ENCODE results near the gene AUNIP.
"Not testable (repeated sequence)": the region's sequence is repeated elsewhere in the genome, so short reads cannot be mapped to it uniquely, and the experiment has no call there.

The AUNIP gene

DNA sequence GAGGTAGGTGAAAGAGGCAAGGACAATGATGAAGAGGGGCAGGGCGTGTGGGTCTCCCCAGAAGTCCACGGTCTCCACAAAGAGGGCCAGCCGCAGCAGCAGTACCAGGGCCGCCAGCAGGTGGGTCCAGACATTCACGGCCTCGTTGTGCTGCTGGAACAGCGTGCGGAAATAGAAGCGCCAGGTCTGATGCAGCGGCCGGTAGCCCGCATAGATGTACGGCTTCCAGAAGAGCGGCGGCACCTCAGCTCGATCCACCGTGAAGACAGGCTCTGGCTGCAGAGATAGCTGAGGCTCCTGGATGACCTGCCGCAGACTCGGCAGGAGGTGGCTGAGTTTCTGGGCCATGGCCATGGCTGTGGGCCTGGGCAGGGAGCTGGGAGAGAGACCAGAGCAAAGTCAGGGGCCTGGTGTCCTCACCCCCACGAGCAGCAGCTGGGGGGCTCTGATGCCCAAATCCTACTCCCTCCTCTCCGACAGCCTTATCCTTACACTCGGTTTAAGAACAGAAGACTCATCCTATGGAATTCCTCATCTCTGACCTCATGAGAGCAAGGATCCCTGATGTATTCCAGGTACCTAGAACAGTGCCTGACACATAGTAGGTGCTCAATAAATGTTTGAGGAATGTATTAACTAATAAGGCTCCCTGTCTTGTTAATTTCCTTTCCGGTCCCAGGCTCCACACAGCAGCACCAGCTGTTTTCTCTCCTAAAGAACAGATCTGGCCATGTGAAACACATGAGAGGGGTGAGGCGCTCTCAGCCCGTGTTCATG is 4.4 kb upstream of the AUNIP start:
- no peak for DNase-seq

DNA sequence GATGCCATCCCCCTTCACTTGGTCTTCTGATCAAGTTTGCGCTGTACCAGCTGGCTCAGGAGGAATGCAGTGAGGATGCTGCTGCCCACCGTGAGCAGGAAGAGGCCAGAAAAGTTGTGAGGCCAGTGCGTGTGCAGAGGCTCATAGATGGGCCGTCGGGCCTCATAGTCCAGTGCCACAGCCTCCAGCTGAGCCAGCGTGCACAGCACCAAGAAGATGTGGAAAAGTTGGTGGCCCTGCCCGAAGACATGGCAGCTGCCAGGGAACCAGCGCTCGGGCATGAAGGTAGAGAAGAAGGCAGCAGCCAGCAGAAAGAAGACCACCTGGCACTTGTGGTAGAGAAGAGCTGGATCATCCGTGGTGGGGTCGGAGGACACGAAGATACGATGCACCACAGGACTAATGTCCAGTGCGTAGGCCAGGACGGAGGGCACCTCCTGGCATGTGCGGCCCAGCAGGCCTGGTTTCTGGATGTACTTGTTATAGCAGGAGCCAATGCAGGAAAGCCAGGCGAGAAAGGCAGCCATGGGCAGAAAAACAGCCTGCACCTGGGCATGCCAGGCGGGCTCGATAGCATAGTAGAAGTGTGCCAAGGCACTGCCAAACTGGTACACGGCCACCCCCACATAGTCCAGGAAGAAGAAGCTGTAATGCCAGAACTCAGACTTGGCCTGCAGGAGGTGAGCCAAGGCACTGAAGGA is 3.7 kb upstream of the AUNIP start:
- no peak for DNase-seq

DNA sequence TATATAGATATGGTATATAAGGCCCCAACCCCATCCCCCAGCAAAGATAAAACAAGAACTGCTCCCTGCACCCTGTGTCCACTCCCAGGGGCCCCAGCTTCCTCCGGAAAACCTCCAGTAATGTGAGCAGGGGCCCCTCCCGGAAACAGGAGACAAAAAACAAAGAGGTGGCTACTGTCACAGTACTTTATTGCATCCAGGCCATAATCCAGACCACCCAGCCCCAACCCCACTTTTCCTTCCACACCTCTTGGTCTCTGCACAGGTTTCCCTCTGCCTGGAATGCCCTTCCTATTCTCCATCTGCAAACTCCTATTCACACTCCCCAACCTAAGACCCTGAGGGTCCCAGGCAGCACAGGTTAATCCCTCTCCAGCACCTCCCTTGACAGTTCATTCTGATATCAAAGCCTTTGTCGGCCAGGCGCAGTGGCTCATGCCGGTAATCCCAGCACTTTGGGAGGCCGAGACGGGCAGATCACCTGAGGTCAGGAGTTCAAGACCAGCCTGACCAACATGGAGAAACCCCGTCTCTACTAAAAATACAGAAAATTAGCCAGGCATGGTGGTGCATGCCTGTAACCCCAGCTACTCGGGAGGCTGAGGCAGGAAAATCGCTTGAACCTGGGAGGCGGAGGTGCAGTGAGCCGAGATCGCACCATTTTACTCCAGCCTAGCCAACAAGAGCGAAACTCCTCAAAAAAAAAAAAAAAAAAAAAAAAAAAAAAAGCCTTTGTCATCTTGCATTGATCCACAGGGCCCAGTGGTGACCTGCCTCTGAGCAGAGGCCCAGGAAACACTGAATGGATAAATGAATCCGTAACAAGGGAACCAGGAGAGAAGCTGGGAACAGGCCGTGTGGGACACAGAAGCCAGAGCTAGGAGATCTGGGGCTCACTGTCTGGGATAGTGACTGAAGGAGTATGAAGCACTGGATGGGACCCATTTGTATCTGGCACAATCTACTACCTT is 2.3 kb upstream of the AUNIP start:
- DNase-seq: no peak

DNA sequence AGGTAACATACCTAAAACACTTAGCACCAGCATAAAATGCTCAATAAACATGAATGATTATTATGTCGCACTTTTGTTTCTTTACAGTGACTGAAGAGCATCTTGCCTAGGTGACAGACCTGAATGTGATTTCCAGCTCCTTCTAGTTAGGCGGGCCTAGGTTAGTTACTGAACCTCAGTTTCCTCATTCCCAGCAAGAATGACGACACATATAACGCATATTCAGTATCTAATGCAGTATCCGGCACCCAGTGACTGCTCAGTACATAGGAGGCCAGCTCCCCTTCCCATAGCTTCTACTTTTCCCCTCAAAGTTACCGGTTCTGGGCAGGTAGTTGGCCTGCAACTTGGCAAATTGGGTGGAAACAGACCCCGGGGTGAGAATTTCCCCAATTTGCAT is 763 bp downstream of the AUNIP start:
- no peak for DNase-seq

DNA sequence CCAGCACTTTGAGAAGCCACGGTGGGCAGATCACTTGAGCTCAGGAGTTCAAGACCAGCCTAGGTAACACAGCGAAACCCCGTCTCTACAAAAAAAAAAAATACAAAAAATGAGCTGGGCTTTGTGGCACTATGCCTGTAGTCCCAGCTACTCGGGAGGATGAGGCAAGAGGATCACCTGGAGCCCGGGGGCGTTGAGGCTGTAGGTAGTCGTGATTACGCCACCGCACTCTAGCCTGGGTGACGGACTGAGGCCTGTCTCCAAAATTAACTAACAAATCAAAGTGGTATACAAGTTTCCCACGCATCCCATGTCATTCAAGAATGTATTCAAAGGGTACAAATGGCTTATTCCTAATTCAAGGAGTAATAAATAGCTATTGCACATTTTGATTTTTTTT is 2.4 kb downstream of the AUNIP start:
- no peak for DNase-seq

DNA sequence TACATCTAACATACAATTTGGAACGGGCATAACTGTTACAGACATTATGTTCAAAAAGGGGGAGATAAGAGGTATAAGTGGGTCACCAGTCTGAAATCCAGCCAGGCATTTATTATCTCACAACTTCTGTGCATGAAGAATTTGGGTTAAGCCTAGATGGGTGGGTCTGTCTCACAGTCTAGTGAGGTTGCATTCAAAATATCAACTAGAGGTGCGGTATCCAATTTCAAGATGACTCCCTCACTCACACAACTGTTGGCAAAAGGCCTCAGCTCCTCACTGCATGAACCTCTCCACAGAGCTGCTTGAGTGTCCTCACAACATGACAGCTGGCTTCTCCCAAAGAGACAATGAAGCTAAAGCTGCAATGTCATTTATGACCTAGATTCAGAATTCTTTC is 4.7 kb downstream of the AUNIP start:
- no peak for DNase-seq

DNA sequence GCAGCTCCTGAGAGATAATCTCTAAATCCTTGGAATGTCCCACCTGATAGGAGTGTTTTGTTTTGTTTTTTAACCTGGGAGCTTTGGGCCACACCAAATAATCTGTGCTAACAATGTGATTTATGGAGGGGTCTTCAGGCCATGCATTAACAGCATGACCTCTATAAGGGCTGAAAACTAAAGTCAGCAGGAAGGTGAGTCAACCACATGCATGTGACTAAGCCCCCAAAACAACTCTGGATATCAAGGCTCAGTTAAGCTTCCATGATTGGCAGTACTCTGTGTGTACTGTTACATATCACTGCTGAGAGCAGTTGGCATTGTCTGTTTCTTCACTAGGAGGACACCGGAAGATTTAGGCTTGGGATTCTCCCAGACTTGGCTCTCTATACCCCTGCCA is 10.7 kb downstream of the AUNIP start:
- no peak for DNase-seq

DNA sequence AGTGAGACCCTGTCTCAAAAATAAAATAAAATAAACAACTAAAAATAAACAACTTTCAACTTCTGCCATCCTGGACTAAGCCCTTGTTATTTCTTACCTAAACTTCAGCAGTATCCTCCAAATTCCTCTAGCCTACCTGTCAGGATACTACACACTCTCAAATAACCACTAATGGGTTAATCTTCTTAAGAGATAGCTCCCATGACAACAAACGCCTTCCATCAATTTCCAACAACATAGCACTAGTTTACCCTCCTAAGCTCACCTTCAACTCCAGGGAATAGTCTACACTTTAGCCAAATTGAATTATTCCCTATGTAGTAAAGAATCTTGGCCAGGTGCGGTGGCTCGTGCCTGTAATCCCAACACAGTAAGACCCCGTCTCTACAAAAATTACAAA is 11.3 kb downstream of the AUNIP start:
- DNase-seq: no peak

DNA sequence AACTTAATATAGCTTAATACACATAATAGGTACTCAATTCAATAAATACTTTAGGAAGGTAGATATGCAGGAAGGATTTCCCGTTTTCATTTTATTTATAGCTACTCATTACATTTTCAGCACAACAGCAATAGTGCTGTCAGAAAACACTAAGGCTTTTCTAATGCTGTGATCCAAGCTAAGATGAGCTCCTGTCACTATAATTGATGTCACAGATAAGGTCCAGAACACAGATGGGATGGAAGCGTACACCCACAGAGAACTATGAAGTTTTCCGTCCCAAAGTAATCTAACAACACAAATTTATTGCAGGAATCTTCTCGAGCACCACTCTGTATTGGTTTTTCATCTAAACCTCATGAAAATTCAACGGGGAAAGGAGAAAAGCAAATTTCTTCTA is 13.6 kb downstream of the AUNIP start:
- no peak for DNase-seq

DNA sequence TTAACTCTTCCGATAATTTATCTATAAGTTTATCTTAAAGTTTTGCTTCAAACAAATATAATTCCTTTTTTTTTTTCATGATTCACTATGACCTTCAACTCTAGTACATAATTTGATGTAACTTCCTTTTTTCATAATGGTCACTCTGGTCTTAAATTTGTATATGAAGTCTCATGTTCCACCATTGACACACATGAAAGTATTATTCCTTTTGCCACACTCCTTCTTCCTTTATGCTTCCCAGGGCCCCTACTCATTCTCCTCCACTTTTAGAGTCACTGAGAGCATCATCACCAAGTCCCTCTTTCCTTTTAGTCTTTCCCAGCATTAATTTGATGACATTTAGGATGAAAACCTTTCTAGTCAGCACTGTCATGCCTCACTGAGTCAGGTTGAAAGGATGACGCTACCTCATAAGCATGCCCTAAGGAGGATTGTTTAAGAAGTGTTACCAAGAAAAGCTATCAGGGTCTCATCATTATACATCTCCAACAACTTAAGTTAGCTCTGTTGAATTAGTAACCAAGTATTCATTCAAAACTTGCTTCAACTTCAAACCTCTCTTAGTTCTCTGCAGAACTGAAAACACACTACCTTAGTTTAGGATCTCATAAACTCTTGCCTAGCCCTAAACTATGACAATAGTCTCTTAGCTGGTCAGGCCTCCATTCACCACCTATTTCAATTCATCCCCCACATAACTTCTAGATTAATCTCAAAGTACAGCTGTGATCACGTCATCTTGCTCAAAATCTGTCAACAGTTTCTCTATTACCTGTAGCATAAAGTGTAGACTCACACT is 14.5 kb downstream of the AUNIP start:
- no peak for DNase-seq

DNA sequence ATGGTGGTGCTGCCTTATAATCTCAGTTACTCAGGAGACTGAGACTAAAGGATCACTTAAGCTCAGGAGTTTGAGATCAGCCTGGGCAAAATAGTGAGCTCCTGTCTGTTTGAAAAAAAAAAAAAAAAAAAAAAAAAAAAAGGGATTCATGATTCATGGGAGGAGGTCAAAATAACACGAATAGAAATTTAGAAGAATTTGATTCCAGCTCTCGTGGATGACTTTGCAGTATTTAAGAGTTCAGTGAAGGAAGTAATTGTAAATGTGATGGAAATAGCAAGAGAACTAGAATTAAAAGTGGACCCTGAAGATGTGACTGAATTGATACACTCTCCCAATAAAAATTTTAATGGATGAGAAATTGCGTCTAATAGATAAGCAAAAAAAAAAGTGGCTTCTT is 15.8 kb downstream of the AUNIP start:
- no peak for DNase-seq

DNA sequence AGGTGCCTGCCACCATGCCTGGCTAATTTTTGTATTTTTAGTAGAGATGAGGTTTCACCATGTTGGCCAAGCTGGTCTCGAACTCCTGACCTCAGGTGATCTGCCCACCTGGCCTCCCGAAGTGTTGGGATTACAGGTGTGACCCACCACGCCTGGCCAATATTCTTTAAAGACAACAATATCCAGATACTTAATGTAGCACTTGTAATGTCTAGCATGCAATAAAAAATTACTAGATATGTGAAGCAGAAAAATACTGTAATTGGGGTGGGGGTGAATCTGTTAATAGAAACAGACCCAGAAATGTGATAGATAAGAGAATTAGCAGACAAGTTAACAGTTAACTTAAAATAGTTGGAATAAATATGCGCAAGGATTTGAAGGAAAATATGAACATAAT is 19.4 kb downstream of the AUNIP start:
- not testable (repeated sequence) for DNase-seq

DNA sequence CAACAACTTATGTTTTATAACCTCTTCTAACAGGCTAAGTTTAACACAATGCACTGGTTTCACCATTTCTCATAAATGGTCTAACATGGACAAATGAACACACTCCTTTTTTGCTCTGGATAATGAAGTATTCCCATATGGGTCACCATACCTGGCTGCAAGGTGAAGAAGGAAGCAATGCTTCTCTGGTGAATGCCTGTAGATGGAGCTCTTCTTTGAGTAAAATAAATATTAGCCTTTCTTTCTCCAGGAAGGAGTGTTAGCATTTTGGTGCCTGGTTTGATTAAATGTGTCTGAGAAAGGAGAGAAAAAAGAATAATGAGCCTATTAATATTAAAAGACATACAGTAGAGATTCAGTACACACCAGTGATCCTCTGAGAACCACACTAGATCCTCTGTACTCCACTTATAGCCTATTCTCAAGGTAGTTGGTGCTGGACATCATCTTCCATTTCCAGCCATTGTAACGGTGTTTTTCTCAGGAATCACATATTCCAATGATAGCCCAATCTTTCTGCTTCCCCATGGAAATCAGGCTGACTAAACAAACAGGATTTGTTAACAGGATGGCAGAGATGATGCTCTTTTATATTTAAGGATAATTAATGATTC is 21.9 kb downstream of the AUNIP start:
- DNase-seq: peak; percentile 3

DNA sequence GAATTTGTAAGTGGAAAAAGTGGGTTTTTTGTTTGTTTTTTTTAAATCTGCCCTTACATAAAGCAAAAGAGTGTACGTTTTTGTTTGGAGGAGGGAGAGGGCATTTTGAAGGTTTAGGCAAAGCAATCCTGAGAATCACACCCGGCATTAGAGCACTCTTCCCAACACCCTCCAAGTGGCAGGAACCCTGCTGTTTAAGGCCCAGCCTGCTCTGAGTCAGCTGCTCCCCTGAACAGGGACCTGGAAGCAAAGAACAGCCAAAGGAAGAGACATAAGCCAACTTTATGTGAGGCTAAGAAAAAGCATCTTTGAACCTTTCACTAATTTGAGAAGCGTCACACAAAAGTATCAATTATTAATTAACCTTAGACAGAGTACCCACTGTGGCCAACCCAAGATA is 22.6 kb downstream of the AUNIP start:
- DNase-seq: no peak

DNA sequence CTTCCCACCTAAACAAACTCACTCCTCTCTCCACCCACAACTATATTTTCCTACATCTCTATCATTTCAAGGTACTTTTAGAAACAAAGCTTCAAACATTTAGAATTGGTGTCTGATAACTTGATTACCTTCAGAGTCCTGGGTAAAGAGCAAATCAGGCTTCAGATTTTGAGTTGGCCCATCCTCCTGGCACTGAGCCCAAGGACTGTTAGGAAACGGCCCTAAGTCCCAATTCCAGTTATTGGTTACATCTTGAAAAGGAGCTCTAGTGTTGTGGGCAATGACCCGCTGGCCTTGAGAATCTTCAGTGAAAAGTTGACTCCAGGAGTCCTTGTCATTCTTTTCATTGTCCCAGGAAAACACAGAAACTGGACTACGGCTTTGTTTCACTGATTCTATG is 24.4 kb downstream of the AUNIP start:
- DNase-seq: no peak

DNA sequence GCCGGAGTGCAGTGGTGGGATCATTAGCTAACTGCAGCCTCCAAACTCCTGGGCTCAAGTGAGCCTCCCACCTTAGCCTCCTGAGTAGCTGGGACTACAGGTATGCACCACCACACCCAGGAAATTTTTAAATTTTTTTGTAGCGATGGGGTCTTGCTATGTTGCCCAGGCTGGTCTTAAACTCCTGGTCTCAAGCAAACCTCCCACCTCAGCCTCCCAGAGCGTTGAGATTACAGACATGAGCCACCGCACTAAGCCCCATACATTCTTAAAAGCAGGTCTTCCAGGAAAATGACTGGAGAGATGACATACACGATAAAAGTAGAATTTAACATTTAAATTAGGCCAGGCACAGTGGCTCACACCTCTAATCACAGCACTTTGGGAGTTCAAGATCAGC is 26.1 kb downstream of the AUNIP start:
- DNase-seq: no peak

DNA sequence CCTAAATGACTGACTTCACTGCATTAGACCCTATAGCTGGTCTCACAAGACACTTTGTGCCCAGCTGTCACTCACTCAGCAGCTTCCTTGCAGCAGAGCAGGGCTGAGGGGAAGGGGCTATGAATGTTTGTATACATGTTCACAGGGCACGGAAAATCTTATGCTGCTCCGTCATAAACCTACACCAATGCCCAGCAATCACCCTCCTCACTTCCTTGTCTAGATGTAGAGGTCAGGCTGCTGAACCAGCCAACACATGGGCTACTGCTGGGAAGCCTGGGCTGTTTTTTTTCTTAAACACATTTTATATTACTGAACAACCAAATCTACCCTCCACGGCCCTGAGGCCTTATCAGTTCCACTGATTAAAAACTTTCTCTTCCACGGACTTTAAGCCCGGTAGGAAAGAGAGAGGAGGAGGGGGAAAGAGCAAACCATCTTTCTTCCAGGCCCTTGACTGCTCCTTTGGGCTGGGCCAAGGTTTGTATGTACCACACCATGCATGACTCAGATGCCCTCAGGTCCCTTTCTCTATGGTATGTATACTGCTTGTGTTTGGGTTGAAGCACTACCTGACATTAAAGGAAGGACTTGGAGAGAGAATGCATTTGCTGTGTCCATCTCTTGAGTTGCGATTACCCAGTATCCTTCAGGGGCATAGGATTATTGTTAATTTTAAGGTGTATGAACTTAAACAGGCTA is 26.8 kb downstream of the AUNIP start:
- no peak for DNase-seq

DNA sequence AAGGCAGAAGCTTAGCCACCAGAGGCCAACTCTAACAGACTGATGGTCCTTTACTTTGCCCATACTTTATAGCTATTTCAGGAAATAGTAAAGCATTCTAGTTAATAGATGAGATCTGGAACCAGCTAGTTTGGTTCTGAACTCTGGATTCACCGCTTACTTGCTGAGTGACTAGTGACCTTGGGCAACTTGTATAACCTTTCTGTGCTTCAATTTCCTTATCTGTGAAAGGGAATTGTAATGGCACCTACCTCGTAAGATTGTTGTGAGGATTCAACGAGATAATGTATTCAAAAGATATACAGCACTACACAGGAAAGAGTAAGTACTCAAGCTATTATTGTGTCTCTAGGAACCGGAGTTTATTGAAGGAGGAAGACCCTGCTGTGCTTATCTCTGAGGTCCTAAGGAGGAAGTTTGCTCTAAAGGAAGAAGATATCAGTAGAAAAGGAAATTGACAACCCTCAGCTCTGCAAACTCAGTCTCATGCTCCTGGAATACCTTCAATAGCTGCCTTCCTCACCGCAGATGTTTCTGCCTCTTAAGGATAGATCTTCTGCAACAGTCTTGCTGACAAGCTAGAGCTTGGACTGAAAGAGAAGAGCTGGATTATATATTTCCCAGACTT is 27.6 kb downstream of the AUNIP start:
- DNase-seq: no peak

DNA sequence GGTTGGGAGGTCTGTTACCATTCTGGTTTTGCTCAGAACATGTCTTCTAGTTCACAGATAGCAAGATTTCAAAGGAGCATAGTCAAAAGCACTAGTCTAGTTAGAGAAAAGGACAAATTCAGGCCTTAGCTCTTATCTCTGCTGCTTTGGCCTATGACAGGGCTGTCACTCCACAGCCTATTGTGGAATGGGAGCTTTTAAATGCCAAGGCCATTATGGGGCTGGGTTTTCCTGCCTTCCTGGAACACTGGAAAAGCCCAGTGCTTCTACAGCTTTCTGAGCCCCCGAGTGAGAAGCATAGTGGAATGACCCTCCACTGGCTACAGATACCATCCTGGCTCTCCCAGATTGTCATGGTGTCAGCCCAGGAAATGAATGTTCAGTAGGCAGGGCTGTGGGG is 30.2 kb downstream of the AUNIP start:
- no peak for DNase-seq

DNA sequence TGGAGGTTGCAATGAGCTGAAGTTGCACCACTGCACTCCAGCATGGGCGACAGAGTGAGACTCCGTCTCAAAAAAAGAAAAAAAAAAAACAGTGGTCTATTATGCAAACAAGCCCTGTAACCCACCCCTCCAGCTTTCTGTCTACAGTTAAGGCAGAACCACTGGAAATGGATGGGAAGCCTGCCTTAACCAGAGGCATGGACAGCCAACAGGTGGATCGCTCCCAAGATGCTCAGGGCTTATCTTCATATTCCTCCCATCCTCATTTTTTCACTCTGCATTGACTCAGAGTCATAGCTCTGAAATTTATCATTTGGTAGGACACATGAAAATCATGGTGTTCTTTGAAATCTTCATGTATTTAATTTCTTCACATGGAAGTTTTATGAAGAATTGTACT is 30.8 kb downstream of the AUNIP start:
- no peak for DNase-seq

DNA sequence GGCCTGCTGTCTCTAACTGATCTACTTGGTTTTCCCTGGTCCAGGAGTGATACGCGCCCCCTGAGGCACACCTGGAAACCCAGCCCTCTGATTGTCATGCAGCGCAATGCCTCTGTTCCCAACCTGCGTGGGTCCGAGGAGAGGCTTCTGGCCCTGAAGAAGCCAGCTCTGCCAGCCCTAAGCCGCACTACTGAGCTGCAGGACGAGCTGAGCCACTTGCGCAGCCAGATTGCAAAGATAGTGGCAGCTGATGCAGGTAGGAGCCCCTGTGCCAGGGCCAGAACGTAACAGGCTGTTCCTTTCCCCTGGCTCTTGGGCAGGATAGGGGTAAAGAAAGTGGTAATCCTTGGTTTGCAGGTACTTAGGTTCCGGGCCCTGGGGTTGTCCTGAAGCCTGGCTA is 32.7 kb downstream of the AUNIP start:
- no peak for DNase-seq

Data from NCI-H2081 treated with DMSO at 0.1 percent for 48 hours (cell line).